PC-3 (cell line): ENCODE measurements around the gene GLB1L2.

Experiments used
- EZH2phosphoT487 ChIP-seq: fragments of 300-600 bp; sonication (generic); IDR thresholded peaks from 2 replicates; pipeline ENCODE4 v1.6.1; 2018; ENCODE audit warnings: mild to moderate bottlenecking, antibody characterized with exemption, low read length, borderline replicate concordance
- TF ChIP-seq, protein P1 (sequence below): fragments of 300-600 bp; sonication (generic); conservative IDR thresholded peaks from 2 replicates; pipeline ENCODE4 v1.5.1; 2017; ENCODE audit warnings: antibody characterized with exemption, low read depth, mild to moderate bottlenecking, low read length

DNA sequence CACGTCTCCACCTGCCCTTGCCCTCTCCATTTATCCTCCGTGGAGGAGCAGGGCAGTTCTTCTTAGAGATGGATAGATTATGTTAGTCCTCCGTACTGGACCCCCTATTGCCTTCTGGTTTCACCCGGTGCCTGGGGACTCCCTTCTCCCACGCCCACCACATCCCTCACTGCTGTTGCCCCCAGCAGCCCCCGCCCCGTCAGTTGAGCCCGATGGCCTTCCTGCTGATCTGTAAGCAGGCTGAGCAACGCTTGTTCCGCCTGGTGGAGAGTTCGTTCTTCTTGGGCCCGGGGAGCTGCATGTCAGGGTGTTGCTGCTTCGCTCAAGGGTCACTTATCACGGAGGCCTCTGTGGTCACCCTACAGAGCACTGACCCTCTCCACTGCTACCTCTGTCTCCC, 46.1 kb downstream of the GLB1L2 start:
- no peak for TF ChIP-seq EZH2phosphoT487
- TF ChIP-seq, protein P1, sequence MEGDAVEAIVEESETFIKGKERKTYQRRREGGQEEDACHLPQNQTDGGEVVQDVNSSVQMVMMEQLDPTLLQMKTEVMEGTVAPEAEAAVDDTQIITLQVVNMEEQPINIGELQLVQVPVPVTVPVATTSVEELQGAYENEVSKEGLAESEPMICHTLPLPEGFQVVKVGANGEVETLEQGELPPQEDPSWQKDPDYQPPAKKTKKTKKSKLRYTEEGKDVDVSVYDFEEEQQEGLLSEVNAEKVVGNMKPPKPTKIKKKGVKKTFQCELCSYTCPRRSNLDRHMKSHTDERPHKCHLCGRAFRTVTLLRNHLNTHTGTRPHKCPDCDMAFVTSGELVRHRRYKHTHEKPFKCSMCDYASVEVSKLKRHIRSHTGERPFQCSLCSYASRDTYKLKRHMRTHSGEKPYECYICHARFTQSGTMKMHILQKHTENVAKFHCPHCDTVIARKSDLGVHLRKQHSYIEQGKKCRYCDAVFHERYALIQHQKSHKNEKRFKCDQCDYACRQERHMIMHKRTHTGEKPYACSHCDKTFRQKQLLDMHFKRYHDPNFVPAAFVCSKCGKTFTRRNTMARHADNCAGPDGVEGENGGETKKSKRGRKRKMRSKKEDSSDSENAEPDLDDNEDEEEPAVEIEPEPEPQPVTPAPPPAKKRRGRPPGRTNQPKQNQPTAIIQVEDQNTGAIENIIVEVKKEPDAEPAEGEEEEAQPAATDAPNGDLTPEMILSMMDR, result no peak
